HG03575 (cell line): ENCODE results near the gene MAP3K5.
"Not testable (repeated sequence)": the region's sequence is repeated elsewhere in the genome, so short reads cannot be mapped to it uniquely, and the experiment has no call there.

Experiments
- ATAC-seq: cut with Tn5 transposase; IDR thresholded peaks from one replicate; pipeline ENCODE4 v1.9.1; 2021; ENCODE audit not compliant: unreplicated experiment, insufficient number of reproducible peaks, low FRiP score; ENCODE audit errors: extremely low read depth

Gene MAP3K5

DNA sequence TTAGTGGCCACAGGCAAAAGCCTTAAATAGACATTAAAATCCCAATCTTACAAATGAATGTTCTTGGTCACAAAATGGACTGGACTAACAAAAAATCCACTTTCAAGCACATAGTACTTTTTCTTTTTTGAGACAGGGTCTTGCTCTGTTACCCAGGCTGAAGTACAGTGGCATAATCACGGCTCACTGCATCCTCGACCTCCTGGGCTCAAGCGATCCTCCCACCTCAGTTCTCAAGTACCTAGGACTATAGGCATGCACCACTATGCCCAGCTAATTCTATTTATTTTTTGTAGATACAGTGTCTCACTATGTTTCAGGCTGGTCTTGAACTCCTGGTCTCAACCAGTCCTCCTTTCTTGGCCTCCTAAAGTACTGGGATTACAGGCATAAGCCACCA lies 59.4 kb downstream of the MAP3K5 start:
- ATAC-seq, result no peak

DNA sequence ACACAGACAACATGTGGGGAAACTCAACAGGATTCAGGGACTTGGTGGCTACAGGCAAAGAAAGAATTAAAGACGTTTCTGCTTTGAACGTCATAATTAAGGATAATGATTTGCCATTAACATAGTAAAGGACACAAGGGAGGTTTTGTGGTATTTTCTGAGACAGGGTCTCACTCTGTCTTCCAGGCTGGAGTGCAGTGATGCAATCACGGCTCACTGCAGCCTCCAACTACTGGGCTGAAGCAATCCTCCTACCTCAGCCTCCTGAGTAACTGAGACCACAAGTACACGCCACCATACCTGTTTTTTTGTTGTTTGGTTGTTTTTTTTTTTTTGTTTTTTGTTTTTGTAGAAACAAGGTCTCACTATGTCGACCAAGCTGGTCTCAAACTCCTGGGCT lies 62.4 kb downstream of the MAP3K5 start:
- ATAC-seq, result no peak

DNA sequence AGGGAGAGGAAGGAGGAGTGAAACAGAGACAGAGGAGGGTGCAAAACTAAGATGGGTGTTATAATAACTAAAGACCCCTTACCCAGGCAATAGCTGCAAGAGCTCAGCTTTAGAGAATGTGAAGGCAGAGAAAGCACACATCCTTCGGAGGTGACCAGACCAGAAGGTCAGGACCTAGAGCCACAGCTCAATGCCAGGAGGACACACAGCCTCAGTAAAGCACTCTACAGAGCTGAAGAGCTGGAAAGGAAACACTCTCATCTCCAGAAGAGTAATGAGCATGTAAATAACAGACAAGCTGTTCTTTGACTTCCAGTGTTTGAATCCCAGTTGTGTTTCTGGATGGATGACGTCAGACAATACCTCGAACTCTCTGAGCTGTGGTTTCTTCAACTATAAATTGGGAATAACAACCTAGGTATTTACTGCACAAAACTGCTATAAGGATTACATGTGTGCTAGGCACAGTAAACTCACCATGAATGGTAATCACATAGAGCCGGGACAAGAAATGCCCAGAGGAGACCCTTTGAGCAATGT lies 63.2 kb downstream of the MAP3K5 start:
- ATAC-seq, result no peak

DNA sequence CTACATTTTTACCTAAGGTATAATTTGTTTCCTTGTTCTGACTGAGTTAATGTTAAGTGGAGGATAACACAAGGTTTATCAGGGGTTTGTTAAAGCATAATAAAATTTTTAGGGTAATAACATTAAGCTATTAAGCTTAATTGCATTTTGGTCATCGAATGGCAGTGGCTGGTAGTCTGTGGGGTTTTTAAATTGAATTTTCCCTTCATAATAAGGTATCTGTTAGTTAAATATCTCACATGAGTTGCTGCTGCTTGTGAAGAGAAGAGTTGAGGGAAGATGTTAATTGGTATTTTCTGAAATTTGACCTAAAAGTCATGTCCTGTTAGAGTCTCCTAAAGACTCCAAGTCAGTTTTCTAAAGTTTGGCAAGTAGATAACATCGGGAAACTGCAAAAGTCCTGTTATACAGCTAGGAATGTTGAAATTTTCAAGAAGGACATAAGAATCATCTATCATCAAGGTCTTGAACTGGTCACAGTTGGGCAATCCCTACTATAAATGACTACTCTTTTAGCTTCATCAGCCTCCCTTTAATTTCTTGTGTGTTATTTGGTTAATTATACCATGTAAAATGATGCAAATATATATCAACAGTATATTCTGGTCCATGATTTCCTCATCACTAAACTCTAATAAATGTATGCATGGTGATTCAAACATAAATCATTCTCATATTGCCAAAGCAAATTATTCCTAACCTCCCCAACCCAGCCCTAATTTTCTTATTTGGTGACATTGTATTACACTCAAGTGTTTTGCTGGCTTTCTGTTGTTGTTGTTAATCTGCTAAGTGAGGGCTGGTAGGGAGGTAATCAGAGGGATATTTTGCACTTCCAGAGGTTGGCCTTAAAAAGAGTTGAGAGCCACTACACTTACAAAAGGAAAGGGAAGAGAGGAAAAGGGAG lies 64.0 kb downstream of the MAP3K5 start:
- no peak for ATAC-seq

GRCh38 chr6:136726837-136727557 lies 65.3 kb downstream of the MAP3K5 start:
- no peak for ATAC-seq

DNA sequence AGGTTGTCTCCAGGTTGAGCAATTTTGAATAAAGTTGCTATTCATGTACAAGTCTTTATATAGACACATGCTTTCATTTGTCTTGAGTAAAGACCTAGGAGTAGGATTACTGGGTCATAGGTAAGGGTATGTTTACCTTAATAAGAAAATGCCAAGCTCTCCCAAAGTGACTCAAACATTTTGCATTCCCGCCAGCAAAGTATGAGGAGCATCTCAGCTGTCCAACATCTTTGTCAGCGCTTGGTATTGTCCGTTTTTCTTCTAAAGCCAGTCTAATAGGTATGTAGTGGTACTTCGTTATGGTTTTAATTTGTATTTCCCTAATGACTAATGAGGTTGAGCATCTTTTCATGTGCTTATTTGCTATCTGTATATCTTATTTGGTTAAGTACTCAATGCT lies 67.2 kb downstream of the MAP3K5 start:
- ATAC-seq, result no peak

DNA sequence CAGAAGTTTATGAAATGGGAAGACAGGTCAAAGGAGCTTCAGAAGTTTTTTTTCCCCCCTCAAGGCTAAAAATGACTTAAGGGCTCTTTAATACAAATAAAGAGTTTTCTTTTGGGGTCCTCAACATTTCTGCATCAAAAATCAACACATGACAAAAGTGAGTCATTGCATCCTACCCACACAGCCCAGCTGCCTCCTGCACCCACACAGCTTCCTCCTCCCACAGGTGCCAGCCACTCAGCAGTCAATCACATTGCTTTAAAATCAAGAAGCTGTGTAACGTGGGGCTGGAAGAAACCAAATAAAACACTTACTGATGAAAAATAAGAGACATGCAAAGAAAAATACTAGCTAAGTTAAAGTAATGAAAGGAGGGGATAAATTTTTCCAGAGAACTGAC lies 68.5 kb downstream of the MAP3K5 start:
- ATAC-seq, result peak; percentile 30

DNA sequence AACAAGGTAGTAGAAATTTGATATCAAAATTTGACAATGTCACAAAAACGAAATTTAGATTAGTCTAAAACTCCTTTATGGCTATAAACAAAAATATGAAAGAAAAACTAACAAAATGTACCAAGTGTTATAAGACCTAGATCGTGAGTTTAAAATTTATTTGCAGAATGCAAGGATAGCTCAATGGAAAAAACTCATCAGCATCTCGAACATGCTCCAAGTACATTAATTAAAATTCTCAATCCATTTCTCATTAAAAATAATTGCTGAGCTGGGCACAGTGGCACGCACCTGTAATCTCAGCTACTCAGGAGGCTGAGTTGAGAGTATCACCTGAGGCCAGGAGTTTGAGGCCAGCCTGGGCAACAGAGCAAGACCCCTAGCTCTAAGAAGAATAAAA lies 70.8 kb downstream of the MAP3K5 start:
- ATAC-seq, result no peak

GRCh38 chr6:136720045-136720770 lies 72.1 kb downstream of the MAP3K5 start:
- ATAC-seq, result no peak

DNA sequence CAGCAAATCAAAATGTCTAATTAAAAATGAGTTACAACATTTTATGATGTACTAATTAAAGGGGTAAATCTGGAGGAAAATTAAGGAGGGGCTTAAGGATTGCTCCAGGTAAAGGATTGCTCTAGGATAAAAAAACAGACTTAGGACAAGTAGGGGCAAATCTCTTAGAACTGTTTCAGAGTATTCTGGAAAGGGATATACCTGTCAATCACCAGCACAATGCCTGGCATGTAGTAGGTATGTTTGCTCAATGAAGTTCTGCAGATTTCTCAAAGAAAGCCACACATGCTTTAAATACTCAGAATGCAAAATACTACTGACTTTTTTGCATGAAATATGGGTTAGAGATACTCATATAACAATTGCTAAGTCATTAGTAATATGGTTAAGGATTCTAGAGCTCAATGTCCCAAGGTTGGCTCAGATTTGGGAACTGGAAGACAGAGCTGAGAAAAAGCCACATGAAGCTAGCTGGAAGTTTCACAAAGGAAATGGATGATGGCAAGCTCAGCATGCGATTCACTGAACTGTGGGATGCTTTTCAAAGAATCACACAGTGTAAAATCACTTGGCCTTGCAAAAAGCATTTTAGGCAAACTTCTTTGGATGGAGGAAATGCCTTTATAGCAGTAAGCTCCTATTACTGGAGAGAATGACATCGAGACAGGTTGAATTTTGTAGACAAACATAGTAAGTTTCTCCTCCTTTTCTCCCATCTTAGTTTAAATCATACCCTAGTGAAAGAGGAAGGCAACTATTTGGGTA lies 72.8 kb downstream of the MAP3K5 start:
- no peak for ATAC-seq

DNA sequence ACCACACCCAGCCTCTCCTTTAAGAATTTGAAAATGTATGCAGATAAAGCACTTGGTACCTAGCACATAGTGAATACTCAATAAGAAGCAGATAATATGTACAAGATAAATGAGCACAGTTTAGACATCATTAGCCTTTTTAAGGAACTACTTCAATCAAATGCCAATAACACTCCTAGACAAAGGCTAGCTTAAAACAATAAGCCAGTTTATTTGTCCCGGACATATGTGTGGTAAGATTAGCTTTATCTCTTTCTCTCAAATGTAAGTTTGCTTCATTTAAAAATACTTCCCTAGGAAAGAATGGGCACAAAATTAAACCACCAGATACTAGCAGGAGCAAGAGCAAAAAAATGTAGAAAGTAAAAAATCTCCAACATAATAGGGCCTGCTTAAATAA lies 73.8 kb downstream of the MAP3K5 start:
- ATAC-seq, result no peak

DNA sequence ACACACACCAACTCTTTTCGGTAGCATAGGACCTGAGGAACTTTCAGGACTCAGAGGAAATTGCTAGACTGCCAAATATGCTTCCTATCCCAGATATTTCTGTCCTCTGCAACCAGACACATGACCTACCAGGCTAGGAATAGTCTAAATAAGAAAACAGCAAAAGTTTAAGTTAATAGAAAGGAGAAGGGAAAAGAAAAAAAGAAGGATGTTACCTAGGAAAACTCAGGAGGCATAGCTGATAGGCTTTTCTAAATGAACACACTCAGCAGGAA lies 74.6 kb downstream of the MAP3K5 start:
- no peak for ATAC-seq

GRCh38 chr6:136716917-136717715 lies 75.2 kb downstream of the MAP3K5 start:
- no peak for ATAC-seq

GRCh38 chr6:136712642-136713041 lies 79.6 kb downstream of the MAP3K5 start:
- not testable (repeated sequence) for ATAC-seq

GRCh38 chr6:136711644-136712043 lies 80.6 kb downstream of the MAP3K5 start:
- ATAC-seq, result no peak

DNA sequence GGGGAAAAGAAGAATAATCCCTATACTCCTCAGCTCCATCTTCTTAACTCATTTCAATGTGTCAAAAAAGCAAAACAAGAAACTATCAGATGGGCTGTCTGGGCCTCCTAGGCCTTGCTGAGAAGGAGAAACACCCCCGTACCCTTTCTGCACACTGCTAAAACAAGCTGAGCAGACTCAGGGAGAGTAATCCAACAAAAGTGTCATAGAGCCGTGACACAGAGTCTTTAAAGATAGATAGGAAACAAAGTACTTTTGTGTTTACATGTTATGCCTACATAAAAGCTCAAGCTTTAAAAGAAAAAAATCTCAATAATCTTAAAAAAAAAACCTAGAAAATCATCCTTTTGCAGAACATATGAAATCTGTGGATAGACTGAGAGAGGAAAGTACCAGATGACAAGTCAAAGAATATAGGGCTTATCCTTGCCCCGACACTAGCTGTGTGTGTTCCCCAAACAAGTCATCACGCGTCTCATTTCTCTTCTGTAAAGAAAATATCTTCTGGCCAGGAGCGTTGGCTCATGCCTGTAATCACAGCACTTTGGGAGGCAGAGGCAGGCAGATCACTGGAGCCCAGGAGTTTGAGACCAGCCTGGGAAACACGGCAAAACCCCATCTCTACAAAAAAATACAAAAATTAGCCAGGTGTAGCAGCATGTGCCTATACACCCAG lies 81.3 kb downstream of the MAP3K5 start:
- no peak for ATAC-seq

DNA sequence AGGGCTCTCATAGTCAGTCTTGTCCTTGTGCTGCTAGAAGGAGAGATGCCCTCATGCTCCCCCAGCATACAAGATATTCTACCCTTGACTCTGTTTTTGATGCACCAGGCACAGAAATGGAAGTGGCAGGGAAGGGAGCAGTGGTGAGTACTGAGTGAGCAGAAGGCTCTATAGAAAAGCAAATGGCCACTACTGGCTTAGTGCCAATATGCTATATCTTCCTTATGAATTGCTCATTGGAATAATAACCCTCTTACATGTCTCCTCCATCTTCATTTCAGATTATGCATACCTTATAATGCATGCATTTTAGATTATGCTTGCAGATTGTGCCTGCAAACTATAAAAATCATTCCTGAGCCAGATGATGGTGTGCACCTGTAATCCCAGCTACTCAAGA lies 82.8 kb downstream of the MAP3K5 start:
- ATAC-seq, result no peak

DNA sequence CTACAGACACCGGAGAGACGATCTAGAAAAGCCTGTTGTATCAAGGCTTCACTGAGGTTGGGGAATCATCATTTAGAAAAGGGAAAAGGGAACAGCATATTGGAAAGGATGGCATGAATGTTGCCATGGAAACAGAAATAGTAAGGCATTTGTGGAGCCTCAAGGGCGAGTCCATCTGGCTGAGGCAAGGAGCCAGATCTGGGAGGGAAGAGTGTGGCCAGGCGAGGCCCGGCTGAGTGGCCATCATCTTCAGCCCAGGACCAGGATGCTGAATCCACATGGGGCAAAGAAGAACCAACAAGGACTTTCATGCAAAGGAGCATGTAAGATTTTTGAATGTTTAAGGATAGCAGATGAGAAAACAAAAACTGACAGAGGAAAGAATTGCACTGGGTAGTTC lies 85.8 kb downstream of the MAP3K5 start:
- ATAC-seq, result no peak
